Astrocyte of the spinal cord (primary cell): ENCODE results near the gene KMT2C.
"Not testable (repeated sequence)": the region's sequence is repeated elsewhere in the genome, so short reads cannot be mapped to it uniquely, and the experiment has no call there.

ENCODE experiments used
- DNase-seq: peaks from one replicate; pipeline ENCODE4 v3.0.0; 2011; ENCODE audit warnings: low read depth, low spot score
- H3K4me3 ChIP-seq: 2 replicates; pipeline ENCODE4 v1.5.1; 2011; ENCODE audit warnings: low read depth, mild to moderate bottlenecking, low read length, moderate library complexity
- CTCF ChIP-seq: IDR thresholded peaks from 2 replicates; pipeline ENCODE4 v1.5.1; 2012; ENCODE audit warnings: low read depth, mild to moderate bottlenecking, low read length, inconsistent platforms
- in situ Hi-C: cut with HindIII; loops from 2 replicates; pipeline ENCODE4 v1.10.0; 2017; ENCODE audit warnings: low sequenced_read_pairs

KMT2C gene

GRCh38 chr7:152463709-152464311 is 28.0 kb upstream of the KMT2C start:
- no peak for TF ChIP-seq CTCF
- H3K4me3 ChIP-seq = peak overlapping the region; percentile 77
- peak; percentile 99 for DNase-seq
- in situ Hi-C loops = no loop called here

- no peak for TF ChIP-seq CTCF
- peak; percentile 72 for DNase-seq
- peak overlapping the region; percentile 72 for H3K4me3 ChIP-seq
- in situ Hi-C loops = no loop called here
Measured at GRCh38 chr7:152462995-152463708, 27.3 kb upstream of the KMT2C start.

- no peak for DNase-seq
- no peak for TF ChIP-seq CTCF
- no peak overlapping the region for H3K4me3 ChIP-seq
- in situ Hi-C loops = no loop called here
Measured at GRCh38 chr7:152459724-152460251, 24.0 kb upstream of the KMT2C start.

GRCh38 chr7:152451356-152451755 is 15.6 kb upstream of the KMT2C start:
- no peak for TF ChIP-seq CTCF
- H3K4me3 ChIP-seq = no peak overlapping the region
- in situ Hi-C loops = no loop called here
- no peak for DNase-seq

GRCh38 chr7:152445386-152446008 is 9.7 kb upstream of the KMT2C start:
- H3K4me3 ChIP-seq, in situ Hi-C loops, DNase-seq: not testable (repeated sequence)

GRCh38 chr7:152443586-152443985 is 7.8 kb upstream of the KMT2C start:
- DNase-seq = no peak
- no peak overlapping the region for H3K4me3 ChIP-seq
- in situ Hi-C loops = no loop called here
- no peak for TF ChIP-seq CTCF

- in situ Hi-C loops = no loop called here
- H3K4me3 ChIP-seq = no peak overlapping the region
- TF ChIP-seq CTCF = no peak
Measured at GRCh38 chr7:152442330-152442835, 6.6 kb upstream of the KMT2C start.

GRCh38 chr7:152441810-152442209 is 6.0 kb upstream of the KMT2C start:
- H3K4me3 ChIP-seq = not testable (repeated sequence)

More at GRCh38 chr7:152442330-152442835, 6.6 kb upstream of the KMT2C start:
- no peak for DNase-seq

GRCh38 chr7:152441168-152441567 is 5.4 kb upstream of the KMT2C start:
- in situ Hi-C loops, DNase-seq, H3K4me3 ChIP-seq: not testable (repeated sequence)

More at GRCh38 chr7:152441810-152442209, 6.0 kb upstream of the KMT2C start:
- DNase-seq, in situ Hi-C loops: not testable (repeated sequence)

GRCh38 chr7:152438017-152438416 is 2.2 kb upstream of the KMT2C start:
- in situ Hi-C loops, DNase-seq, H3K4me3 ChIP-seq: not testable (repeated sequence)
